Endometrial microvascular endothelial cells (primary cell): ENCODE data around the gene FGGY. TPM values are rescaled to one million over a fixed set of nuclear protein-coding genes. Genes with fewer than 3 reads are reported as not detected.
"Not testable (repeated sequence)": the region's sequence is repeated elsewhere in the genome, so short reads cannot be mapped to it uniquely, and the experiment has no call there.

Source experiments
- in situ Hi-C: cut with HindIII; loops from 2 replicates; pipeline ENCODE4 v1.10.0; 2017; ENCODE audit warnings: low sequenced_read_pairs, low pct_unique_long_range_greater_than_20kb; ENCODE audit errors: inconsistent ontology term
- total RNA-seq: library from RNA; depleted of rRNA; stranded (reverse); fragments of >200 nt; gene quantifications from one replicate; pipeline ENCODE4 v1.2.3, GENCODE V29; 2015; ENCODE audit errors: inconsistent ontology term

The FGGY gene
- total RNA-seq, 1 donor from 2014 or later: 2.5 TPM

DNA sequence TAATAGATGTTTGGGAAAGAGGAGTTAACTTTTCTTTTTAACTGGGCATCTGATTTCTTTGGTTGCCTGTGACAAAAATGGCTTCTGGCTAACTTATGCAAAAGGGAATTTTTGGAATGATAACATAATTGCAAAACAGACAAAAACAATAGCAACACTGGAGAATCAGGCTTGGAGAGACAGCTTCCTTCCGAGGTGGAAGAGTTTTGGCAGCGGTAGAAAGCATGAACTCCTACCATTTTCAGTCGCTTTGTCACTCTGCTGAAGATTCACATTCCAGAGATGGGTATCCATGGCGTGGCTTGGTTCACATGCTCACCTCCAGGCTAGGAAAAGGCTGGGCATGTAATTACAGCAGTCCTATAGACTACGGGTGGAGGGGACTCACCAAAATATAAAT lies 17.2 kb upstream of the FGGY start:
- in situ Hi-C loops: no loop called here

DNA sequence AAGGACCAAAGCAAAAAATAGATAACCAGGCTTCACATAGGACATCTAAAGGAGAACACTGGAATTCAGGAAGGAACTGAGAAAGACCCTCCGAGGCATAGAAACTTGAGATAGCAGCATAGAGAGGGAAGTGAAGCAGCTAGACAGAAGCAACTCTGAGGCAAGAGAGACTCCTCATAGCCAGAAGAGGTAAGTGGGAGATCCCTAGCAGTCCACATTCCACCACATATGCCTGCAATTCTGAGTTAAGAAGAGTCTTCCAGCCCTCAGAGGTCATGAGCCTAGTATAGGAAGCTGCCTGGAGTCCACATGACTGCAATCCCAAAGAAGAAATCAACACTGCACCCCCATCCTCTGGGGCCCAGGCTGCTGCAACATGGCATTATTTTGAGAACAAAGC lies 13.9 kb upstream of the FGGY start:
- in situ Hi-C loops: no loop called here

DNA sequence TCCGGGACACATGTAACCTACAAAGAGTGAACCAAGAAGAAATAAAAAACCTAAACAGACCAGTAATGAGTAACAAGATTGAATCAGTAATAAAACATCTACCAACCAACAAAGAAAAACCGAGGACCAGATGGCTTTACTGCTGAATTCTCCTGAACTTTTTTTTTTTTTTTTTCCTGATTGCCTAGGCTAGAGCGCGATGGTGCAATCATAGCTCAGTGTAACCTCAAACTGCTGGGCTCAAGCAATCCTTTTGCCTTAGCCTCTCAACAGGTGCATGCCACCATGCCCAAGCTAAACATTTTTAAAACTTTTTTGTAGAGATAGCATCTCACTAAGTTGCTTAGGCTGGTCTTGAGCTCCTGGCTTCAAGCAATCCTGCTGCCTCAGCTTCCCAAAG lies 11.2 kb upstream of the FGGY start:
- in situ Hi-C loops: no loop called here

DNA sequence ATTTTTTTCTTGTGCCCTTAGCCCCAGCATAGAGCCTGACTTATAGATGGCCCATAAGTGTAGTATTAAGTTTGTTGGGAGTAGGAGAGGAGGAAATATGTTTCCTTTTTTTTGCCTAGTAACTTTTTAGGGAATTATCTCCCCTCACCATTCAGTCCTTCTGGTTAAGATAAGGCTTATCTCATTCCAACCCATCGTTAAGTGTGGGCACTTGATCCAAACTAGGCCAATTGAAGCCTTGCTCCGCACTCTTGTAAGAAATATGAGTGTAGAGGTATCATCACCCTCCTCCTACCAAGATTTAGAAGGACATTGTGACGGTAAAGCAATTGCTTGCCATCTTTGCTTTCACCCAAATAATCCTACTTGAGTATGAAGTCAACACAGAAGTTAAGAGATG lies 8.8 kb upstream of the FGGY start:
- in situ Hi-C loops: no loop called here

DNA sequence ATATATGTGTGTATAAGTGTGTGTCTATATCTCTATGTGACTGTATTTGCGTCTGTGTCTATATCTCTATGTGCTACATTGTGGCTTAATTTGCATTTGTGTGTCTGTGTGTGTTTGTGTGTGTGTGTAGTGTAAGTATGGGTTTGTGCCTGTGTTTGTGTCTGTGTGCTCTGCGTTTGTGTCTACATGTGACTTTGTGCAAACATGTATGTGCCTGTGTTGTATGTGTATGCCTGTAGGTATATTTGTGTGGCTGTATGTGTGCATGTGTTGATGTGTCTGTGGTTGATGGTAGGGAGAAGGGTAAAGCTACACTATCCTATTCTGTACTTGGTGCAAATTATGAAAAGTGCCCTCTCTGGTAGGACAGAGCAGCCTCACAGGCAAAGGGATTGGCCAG lies 7.3 kb upstream of the FGGY start:
- in situ Hi-C loops: no loop called here

DNA sequence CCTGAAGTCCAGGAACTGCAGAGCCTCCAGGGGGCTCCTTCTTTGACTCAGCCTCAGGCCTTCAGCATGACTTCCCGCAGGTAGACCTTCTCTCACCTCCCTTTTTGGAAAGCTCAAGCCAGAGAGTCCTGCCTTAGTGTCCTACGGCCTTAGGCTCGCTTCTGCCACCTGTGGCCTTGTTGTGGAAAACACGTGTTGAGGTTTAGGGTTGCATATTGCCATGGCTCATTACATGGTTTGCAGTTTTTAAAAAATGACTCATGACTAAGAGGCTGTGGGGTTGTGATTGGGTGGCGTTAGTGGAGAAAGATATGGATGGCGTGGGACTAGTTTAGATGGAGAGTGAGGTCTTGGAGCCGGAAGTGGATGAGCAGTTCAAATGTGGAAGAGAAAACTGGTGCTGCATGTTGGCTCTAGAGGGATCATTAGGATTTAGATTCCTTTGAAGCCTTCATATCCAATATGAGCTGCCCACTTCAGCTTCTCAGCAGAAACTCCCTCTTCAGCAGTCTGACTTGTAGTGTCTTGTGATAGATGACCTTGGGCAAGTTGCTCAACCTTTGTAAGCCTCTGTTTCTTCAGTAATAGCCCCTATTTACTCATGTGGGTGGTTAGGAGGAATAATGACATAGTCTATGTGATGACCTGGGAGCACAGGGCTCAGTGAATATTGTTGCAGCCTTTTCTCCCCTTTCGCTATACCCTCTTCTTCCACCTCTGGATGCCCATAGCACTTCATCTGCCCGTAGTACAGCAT lies 6.5 kb upstream of the FGGY start:
- in situ Hi-C loops: no loop called here

DNA sequence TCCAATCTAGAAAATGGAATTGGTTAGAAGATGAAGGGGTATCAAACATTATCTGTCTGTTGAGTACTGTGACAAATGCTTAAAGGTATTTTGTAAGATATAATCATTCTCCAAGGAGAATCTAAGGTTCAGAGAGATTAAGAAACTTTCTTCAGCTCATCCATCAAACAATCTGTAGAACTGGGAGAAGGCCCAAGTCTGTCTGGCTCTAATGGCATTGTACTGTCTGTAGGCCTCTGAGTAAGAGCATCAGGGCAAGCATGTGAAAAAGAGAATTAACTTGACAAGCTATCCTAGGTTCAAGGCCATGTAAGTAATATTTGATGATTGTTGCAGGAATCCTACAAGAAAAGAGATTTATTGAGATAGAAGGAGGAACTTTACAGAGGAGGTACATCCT lies 5.3 kb upstream of the FGGY start:
- in situ Hi-C loops: no loop called here

DNA sequence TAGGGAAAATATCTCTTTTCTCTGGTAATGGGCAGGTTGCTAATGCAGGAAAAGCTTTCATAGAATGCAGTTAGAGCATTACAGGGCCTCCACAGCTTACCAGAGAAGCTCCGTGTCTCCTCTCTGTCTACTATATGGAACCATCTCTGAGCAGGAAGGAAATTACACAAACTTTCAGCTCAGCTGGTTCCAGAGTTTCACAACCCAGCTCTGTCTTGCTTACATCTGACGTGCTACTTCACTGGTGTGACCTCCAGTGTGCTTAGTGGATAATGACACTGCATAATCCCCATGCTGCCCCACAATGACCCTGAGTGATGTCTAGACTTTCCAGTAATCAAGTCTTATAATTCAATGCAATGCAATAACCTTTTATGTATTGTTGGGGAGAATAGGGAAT lies 4.3 kb upstream of the FGGY start:
- in situ Hi-C loops: no loop called here

DNA sequence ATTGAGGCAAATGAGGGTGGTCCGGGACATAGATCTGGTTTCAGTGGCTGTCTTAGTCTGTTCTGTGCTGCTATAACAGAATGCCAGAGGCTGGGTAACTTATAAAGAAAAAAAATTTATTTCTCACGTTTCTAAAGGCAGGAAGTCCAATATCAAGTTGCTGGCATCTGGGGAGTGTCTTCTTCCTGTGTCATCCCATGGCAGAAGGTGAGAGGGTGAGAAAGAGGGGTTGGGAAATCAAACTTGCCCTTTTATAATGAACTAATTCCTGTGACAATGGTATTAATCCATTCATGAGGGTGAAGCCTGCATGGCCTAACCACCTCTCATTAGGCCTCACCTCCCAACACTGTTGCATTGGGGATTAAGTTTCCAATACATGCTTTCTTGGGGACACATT lies 3.7 kb upstream of the FGGY start:
- in situ Hi-C loops: no loop called here

DNA sequence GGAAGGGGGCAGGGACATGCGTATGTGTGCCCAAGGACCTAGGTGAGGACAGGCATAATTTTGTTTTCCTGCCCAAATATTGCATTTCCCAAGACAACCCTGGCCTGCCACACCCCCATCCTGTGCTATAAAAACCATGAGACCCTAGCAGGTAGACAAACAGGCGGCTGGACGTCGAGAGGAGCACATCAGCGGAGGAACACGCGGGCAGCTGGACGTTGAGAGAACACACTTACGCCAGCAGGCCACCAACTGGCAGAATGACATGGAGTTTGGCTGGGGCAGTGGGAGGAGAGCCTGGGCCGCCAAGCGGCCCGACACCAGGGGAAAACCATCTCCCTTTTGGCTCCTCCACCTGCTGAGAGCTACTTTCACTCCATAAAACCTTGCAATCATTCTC lies 3.0 kb upstream of the FGGY start:
- in situ Hi-C loops: no loop called here

DNA sequence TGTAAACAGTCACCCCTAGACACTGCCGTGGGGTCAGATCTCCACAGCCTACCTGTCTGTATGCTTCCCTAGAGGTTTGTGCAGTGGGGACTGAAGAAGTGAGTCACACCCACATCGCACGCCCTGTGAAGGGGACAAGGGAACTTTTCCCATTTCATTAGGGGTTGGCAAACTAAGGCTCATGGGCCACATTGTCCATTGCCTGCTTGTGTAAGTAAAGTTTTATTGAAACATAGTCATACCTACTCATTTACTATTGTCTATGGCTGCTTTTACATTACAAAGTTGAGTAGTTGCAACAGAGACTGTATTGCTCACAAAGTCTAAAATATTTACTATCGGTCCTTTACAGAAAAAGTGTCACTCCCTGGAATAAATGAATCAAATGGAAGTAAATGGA lies 2.5 kb upstream of the FGGY start:
- in situ Hi-C loops: no loop called here

DNA sequence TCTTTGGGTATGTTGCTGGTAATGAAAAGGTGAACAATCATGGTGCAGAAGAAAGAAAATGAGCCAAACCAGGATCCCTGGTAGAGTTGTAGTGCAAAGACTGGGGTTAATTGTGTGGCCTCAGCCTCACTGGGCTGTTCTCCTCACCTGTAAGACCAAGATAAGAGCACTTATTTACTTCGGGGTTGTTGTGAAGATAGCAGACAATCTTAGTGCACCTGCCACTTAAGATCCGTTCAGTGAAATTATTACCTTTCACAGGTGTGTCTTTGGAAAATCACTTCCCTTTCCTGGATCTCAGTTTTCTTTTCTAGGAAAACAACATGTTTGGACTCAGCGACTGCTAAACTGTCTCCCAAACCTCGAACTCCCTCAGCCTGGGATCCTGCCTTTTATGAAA lies 1.3 kb upstream of the FGGY start:
- in situ Hi-C loops: no loop called here

DNA sequence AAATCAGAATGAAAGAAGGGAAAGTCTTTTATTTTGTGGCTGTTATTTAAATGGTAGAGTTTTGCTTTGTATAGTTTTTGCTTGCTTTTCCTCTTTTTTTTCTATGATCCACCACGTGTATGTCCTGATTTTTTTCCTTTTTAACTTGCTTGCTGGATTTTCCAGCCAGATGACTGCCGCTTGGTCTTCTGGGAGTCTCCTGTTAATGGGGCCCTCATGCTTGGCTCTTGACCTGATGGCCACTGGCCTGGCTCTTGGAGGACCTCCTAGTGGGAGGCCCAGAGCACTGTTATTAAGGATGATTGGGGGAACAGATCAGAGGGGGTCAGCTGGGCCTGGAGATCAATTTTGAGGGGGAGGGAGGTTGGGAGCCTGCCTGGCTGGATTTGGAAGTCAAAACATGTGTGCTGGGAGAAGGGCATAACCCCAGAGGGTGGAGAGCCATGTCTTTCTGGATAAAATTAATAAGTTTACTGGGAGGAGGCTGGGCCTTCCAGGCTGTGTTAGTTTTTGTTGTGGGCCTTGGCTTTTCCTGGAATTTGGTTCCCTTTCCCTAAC lies 1.2 kb downstream of the FGGY start:
- in situ Hi-C loops: no loop called here

DNA sequence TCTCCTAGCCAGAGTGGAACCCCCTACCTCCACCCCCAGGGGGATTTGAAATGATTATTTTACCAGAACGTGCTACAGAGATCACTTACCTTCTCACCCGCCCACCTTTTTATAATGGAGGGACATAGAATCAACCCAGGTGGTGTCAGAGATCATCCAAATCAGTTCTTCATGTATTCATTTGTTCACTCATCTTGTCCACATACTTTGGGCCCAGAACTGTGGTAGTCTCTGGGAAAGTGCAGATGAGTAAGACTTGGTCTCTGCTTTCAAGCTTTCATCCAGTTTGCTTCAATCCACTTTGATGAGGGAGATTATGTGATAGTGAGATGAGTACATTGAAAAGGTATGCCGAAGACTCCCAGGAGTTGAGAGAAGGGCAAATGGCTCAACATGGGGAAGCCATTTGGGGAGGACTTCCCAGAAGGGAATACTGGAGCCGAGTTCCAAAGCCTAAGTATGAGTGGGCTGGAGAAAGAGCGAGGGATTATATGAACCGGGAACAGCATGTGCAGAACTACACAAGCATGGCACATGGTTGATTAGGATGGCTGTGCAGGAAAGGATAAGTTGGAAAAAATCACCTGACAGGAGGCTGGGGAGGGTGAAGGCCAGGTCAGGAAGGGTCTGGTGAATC lies 1.9 kb downstream of the FGGY start:
- in situ Hi-C loops: no loop called here

DNA sequence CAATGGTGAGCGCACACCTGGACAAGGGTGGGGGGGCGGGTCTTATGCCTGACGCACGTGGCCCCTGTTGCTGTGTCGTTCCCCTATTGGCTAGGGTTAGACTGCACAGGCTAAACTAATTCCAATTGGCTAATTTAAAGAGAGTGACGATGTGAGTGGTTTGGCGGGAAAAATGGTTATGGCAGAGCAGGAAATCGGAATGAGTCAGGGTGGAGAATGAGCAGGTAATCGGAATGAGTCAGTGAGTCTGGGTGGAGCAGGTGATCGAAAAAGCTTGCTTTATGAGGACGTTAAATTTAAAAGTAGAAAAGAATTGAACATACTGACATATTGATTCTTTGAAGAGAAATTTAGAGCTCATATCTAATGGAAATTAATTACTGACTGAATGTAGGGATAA lies 2.8 kb downstream of the FGGY start:
- in situ Hi-C loops: not testable (repeated sequence)

DNA sequence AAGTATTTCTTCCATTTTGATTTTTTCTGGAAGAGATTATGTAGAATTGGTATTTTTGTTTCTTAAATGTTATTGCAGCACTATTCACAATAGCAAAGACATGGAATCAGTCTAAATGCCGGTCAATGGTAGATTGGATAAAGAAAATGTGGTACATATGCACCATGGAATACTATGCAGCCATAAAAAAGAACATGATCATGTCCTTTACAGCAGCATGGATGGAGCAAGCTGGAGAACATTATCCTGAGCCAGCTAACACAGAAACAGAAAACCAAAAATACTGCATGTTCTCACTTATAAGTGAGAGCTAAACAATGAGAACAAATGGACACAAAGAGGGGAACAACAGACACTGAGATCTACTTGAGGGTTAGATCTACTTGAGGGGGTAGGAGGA lies 5.4 kb downstream of the FGGY start:
- in situ Hi-C loops: no loop called here

DNA sequence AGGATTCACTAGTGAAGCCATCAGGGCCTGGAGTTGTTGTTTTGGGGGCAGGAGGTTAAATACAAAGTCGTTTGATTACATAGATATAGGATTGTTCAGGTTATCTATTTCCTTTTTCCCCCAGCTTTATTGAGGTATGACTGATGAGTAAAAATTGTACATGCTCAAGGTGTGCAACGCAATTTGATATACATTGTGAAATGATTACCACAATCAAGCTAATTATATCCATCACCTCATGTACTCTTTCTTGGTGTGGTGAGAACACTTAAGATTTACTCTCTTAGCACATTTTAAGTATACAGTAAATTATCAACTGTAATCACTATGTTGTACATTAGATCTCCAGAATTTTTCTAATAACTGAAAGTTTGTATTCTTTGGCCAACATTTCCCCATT lies 6.0 kb downstream of the FGGY start:
- in situ Hi-C loops: no loop called here

DNA sequence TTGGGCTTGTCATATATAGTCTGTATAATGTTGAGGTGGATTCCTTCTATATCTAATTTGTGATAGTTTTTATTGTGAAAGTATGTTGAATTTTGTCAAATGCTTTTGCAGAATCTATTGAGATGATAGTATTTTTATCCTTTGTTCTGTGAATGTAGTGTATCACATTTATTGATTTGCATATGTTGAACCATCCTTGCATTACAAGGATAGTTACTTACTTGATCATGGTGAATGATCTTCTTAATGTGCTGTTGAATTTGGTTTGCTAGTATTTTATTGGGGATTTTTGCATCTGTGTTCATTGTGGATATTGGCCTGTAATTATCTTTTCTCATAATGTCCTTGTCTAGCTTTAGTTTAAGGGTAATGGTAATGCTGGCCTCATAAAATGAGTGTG lies 8.3 kb downstream of the FGGY start:
- in situ Hi-C loops: no loop called here

DNA sequence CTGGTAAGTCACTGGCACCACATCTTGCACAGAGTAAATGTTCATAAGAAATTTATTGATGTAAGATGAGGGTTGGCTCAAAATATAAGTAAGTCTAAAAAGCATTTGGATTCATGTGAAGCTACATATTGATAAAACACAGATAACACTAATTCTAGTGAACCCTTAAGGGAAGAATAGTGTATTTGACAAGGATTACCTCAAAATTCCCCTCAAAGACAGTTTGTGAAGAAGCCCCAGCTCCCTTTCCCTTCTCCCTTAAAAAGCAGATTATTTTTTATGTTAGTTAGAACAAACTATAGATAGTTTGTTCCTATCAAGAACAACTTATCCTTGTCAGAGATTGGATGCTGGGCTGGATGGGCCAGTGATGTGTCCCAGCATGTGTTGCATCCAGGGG lies 10.7 kb downstream of the FGGY start:
- in situ Hi-C loops: no loop called here

DNA sequence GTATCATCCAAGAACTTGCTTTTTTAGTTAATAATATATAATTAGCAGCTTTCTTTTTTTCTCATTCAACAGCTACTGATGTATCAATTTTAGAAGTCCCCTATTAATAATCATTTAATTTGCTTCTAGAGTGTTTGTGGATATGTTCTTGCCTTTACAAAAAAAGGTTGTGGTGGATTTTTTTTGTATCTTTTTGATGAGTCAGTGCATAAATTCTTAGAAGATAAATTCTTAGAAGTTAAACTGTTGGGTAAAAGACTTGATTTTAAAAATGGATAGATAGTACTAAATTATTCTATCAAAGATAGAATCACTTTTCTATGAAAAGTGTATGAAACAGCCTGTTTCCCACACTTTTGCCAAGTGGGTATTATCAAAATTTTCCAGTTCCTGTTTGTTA lies 11.9 kb downstream of the FGGY start:
- in situ Hi-C loops: no loop called here

DNA sequence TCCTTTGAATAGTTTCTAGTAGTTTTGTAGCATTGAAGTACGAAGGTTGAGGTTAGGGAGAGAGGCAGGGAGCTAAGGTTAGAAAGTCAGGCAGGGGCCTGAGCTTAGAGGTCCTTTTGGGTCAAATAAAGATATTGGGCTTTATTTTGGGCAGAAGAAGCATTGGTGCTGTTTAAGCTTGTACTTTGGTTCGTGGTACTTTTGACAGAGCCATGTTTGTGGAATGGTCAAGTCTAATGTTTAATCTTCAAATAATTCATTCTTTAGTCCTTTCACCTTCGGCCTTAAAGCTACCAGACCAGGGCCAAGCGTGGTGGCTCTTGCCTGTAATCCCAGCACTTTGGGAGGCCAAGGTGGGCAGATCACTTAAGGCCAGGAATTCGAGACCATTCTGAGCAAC lies 12.5 kb downstream of the FGGY start:
- in situ Hi-C loops: no loop called here
